HepG2 (cell line): ENCODE measurements around the gene ABHD15. TPM values are rescaled to one million over a fixed set of nuclear protein-coding genes. Genes with fewer than 3 reads are reported as not detected.

ENCODE experiments used
- GATAD1 ChIP-seq: IDR thresholded peaks from 2 replicates; pipeline ENCODE4 v1.6.1; 2016; ENCODE audit warnings: missing genetic modification reagents, missing compliant biosample characterization
- GATAD2A ChIP-seq: IDR thresholded peaks from 2 replicates; pipeline ENCODE4 v1.6.1; 2016
- HCFC1 ChIP-seq: fragments of 150-350 bp; IDR thresholded peaks from 2 replicates; pipeline ENCODE4 v1.6.1; 2014; ENCODE audit warnings: low read depth, low read length
- IRF2 ChIP-seq: IDR thresholded peaks from 2 replicates; pipeline ENCODE4 v1.6.1; 2018; ENCODE audit warnings: missing genetic modification reagents, missing compliant biosample characterization
- MZF1 ChIP-seq: sonication (generic); formaldehyde crosslinking; IDR thresholded peaks from 2 replicates; pipeline ENCODE4 v1.8.1; 2023; ENCODE audit warnings: mild to moderate bottlenecking, missing genetic modification reagents, borderline replicate concordance
- PBX2 ChIP-seq: IDR thresholded peaks from 2 replicates; pipeline ENCODE4 v1.6.1; 2016; ENCODE audit warnings: control low read depth
- SALL1 ChIP-seq: sonication (generic); formaldehyde crosslinking; IDR thresholded peaks from 2 replicates; pipeline ENCODE4 v1.8.0; 2022; ENCODE audit warnings: mild to moderate bottlenecking, missing genetic modification reagents
- TRAFD1 ChIP-seq: sonication (generic); formaldehyde crosslinking; IDR thresholded peaks from 2 replicates; pipeline ENCODE4 v1.5.1; 2020; ENCODE audit warnings: missing genetic modification reagents, mild to moderate bottlenecking, borderline replicate concordance
- U2AF2 ChIP-seq: fragments of 200-400 bp; formaldehyde crosslinking; IDR thresholded peaks from 2 replicates; pipeline ENCODE4 v1.6.1; 2017; ENCODE audit warnings: low read depth, mild to moderate bottlenecking, low read length
- ZBTB33 ChIP-seq: sonication (generic); formaldehyde crosslinking; IDR thresholded peaks from 2 replicates; pipeline ENCODE4 v1.4.0; 2020; ENCODE audit warnings: missing genetic modification reagents
- ZFP37 ChIP-seq: sonication (generic); formaldehyde crosslinking; IDR thresholded peaks from 2 replicates; pipeline ENCODE4 v1.4.0; 2020; ENCODE audit warnings: missing genetic modification reagents, borderline replicate concordance
- ZNF768 ChIP-seq: sonication (generic); formaldehyde crosslinking; IDR thresholded peaks from 2 replicates; pipeline ENCODE4 v1.4.0; 2020; ENCODE audit warnings: missing genetic modification reagents
- ZNF777 ChIP-seq: sonication (generic); formaldehyde crosslinking; IDR thresholded peaks from 2 replicates; pipeline ENCODE4 v1.4.0; 2020; ENCODE audit warnings: missing genetic modification reagents
- ZSCAN25 ChIP-seq: sonication (generic); formaldehyde crosslinking; IDR thresholded peaks from 2 replicates; pipeline ENCODE4 v1.8.0; 2022; ENCODE audit warnings: mild to moderate bottlenecking, missing genetic modification reagents
- polyA plus RNA-seq, 8 experiments: library from polyadenylated mRNA; depleted of rRNA in 3 of 8; stranded (reverse) in 7 of 8; unstranded in 1 of 8; fragments of >200 nt; fragmentation: Illumina TruSeq in 4 of 8; extraction: Trizol in 4 of 8; gene quantifications; 2 replicates each; pipeline versions ENCODE4 v1.2.1 to v1.2.3, GENCODE V29; 2011 to 2016; ENCODE audit warnings: low read depth in 4 of 8, missing spikeins in 1 of 8, mixed read lengths in 1 of 8; ENCODE audit not compliant: insufficient read depth in 1 of 8
- total RNA-seq, 5 experiments: library from RNA; depleted of rRNA; stranded (reverse); fragments of >200 nt; fragmentation: Illumina TruSeq; extraction: Trizol; gene quantifications; 2 replicates each; pipeline ENCODE4 v1.2.3, GENCODE V29; 2016; ENCODE audit warnings: low read depth in 1 of 5
- TF ChIP-seq, protein P1 (sequence below): sonication (generic); formaldehyde crosslinking; IDR thresholded peaks from 2 replicates; pipeline ENCODE4 v1.4.0; 2020; ENCODE audit warnings: missing genetic modification reagents
- TF ChIP-seq, protein P2 (sequence below): sonication (generic); formaldehyde crosslinking; IDR thresholded peaks from 2 replicates; pipeline ENCODE4 v1.4.0; 2020; ENCODE audit warnings: missing genetic modification reagents
- TF ChIP-seq, protein P3 (sequence below): sonication (generic); formaldehyde crosslinking; IDR thresholded peaks from 2 replicates; pipeline ENCODE4 v1.9.0; 2022; ENCODE audit warnings: missing genetic modification reagents, mild to moderate bottlenecking, borderline replicate concordance

Gene ABHD15
- total and polyA plus RNA-seq, 2 of the 13 experiments (the other 11 are each of a cell fraction or from before 2014, with no cell fraction given): 2.4 to 7.7 TPM

DNA sequence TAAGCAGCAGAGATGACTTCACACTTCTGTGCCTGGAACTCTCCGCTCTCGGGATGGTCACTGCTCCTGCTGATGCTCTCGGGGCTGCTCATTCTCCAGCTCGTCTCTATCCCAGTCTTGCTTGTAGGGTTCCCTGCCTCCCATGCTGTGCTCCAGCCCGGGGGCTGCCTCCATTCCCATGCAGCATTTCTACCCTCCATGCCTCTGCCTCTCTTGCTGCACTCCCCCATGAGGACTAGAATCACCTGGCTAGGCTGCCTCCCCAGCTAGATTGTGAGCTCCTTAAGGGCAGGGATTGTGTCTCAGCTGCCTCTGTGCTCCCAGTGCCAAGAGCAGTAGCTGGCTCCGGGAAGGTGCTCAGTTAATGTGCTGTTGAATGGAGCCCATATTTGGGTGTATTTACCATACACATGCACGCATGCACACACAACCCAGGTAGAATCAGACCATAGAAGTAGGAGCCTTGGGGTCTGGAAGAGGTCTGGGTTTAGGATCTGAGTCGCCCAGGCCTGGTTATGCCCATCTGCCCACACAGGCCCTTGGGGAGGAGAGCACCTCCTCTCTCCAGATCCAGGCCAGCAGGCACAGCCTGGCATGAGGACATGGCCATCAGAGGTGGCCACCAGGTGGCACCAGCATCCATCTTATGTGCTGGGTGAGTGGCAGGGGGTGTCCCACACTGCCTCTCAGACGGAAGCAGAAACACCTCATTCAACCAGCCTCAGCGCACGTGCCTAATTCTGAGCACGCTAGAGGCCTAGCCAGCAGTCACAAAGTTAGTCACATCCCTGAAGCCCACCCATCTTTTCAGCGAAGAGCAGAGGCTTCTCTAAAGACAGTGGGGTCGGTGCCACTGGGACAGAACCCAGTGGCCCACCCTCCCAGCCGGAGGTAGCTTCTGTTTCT is 13.3 kb upstream of the ABHD15 start (continued):
- TF ChIP-seq, protein P1, sequence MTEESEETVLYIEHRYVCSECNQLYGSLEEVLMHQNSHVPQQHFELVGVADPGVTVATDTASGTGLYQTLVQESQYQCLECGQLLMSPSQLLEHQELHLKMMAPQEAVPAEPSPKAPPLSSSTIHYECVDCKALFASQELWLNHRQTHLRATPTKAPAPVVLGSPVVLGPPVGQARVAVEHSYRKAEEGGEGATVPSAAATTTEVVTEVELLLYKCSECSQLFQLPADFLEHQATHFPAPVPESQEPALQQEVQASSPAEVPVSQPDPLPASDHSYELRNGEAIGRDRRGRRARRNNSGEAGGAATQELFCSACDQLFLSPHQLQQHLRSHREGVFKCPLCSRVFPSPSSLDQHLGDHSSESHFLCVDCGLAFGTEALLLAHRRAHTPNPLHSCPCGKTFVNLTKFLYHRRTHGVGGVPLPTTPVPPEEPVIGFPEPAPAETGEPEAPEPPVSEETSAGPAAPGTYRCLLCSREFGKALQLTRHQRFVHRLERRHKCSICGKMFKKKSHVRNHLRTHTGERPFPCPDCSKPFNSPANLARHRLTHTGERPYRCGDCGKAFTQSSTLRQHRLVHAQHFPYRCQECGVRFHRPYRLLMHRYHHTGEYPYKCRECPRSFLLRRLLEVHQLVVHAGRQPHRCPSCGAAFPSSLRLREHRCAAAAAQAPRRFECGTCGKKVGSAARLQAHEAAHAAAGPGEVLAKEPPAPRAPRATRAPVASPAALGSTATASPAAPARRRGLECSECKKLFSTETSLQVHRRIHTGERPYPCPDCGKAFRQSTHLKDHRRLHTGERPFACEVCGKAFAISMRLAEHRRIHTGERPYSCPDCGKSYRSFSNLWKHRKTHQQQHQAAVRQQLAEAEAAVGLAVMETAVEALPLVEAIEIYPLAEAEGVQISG (CRISPR knock-in tag): no peak; the same call in 1 of the 2 replicates
- TF ChIP-seq ZFP37 (CRISPR knock-in tag): no peak
- no peak for TF ChIP-seq TRAFD1
- no peak for TF ChIP-seq HCFC1
- 0 out of 2 replicates have a peak, but pooled peaks have one; percentile 33 for TF ChIP-seq ZNF777 (CRISPR knock-in tag)
- 0 out of 2 replicates have a peak, but pooled peaks have one; percentile 60 for TF ChIP-seq MZF1 (CRISPR knock-in tag)
- TF ChIP-seq IRF2 (CRISPR knock-in tag): peak; percentile 70; the same call in 1 of the 2 replicates
- peak; percentile 44; the same call in 1 of the 2 replicates for TF ChIP-seq ZNF768
- TF ChIP-seq, protein P2, sequence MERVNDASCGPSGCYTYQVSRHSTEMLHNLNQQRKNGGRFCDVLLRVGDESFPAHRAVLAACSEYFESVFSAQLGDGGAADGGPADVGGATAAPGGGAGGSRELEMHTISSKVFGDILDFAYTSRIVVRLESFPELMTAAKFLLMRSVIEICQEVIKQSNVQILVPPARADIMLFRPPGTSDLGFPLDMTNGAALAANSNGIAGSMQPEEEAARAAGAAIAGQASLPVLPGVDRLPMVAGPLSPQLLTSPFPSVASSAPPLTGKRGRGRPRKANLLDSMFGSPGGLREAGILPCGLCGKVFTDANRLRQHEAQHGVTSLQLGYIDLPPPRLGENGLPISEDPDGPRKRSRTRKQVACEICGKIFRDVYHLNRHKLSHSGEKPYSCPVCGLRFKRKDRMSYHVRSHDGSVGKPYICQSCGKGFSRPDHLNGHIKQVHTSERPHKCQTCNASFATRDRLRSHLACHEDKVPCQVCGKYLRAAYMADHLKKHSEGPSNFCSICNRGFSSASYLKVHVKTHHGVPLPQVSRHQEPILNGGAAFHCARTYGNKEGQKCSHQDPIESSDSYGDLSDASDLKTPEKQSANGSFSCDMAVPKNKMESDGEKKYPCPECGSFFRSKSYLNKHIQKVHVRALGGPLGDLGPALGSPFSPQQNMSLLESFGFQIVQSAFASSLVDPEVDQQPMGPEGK (CRISPR knock-in tag): peak; percentile 83
- TF ChIP-seq U2AF2: no peak
- TF ChIP-seq ZBTB33 (CRISPR knock-in tag): peak; percentile 33; the same call in 1 of the 2 replicates
- TF ChIP-seq SALL1 (CRISPR knock-in tag): peak; percentile 39
- TF ChIP-seq, protein P3, sequence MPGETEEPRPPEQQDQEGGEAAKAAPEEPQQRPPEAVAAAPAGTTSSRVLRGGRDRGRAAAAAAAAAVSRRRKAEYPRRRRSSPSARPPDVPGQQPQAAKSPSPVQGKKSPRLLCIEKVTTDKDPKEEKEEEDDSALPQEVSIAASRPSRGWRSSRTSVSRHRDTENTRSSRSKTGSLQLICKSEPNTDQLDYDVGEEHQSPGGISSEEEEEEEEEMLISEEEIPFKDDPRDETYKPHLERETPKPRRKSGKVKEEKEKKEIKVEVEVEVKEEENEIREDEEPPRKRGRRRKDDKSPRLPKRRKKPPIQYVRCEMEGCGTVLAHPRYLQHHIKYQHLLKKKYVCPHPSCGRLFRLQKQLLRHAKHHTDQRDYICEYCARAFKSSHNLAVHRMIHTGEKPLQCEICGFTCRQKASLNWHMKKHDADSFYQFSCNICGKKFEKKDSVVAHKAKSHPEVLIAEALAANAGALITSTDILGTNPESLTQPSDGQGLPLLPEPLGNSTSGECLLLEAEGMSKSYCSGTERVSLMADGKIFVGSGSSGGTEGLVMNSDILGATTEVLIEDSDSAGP (CRISPR knock-in tag): peak; percentile 80
- TF ChIP-seq ZSCAN25: peak; percentile 89
- TF ChIP-seq GATAD2A (CRISPR knock-in tag): peak; percentile 53; the same call in 1 of the 2 replicates
- no peak for TF ChIP-seq GATAD1 (CRISPR knock-in tag)
- peak; percentile 65 for TF ChIP-seq PBX2
